ENCODE results near the gene ARHGEF12. TPM values are rescaled to one million over a fixed set of nuclear protein-coding genes. Genes with fewer than 3 reads are reported as not detected.

ARHGEF12 gene
- total RNA-seq, 4 donors from 2014 or later, result 99.7 to 135 (median 112) TPM

DNA sequence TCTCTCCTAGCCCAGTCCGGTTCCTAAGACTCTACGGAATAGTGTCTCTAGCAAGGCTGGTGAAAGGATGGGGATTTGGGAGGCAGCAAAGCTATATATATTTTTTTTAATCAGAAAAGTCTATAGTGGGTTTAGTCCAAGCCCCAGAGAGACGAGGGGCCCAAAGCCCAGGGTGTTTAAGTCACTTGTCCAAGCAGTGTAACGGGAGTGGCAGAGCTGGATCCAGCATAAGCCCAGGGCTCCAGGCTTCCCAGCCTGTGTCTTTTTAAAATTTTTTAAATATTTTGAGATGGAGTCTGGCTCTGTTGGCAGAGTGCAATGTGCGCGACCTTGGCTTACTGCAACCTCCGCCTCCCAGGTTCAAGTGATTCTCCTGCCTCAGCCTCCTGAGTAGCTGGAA, 182.1 kb downstream of the ARHGEF12 start:
- Histone ChIP-seq H3K4me3 (no peak overlapping the region), H3K27ac (no peak overlapping the region), H3K36me3 (no peaks in the 10 kb centered on the region), H3K27me3 (peaks cover 25% of the 10 kb centered on the region), H3K4me1 (no peaks in the 10 kb centered on the region), H3K9me3 (no peaks in the 10 kb centered on the region)
- ATAC-seq, result no peak
- 85 to 98% methylated on average over 5 to 7 of the region's 7 CpGs for WGBS, 2 donors (ENCODE audit: low coverage in 1 of 2)
- TF ChIP-seq POLR2AphosphoS5 (IDR thresholded peaks at IDR 0.05) (no peak), POLR2A (IDR thresholded peaks at IDR 0.05) (no peak), EP300 (IDR thresholded peaks at IDR 0.05) (no peak)
- TF ChIP-seq, protein P1, sequence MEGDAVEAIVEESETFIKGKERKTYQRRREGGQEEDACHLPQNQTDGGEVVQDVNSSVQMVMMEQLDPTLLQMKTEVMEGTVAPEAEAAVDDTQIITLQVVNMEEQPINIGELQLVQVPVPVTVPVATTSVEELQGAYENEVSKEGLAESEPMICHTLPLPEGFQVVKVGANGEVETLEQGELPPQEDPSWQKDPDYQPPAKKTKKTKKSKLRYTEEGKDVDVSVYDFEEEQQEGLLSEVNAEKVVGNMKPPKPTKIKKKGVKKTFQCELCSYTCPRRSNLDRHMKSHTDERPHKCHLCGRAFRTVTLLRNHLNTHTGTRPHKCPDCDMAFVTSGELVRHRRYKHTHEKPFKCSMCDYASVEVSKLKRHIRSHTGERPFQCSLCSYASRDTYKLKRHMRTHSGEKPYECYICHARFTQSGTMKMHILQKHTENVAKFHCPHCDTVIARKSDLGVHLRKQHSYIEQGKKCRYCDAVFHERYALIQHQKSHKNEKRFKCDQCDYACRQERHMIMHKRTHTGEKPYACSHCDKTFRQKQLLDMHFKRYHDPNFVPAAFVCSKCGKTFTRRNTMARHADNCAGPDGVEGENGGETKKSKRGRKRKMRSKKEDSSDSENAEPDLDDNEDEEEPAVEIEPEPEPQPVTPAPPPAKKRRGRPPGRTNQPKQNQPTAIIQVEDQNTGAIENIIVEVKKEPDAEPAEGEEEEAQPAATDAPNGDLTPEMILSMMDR (IDR thresholded peaks at IDR 0.05), result no peak

DNA sequence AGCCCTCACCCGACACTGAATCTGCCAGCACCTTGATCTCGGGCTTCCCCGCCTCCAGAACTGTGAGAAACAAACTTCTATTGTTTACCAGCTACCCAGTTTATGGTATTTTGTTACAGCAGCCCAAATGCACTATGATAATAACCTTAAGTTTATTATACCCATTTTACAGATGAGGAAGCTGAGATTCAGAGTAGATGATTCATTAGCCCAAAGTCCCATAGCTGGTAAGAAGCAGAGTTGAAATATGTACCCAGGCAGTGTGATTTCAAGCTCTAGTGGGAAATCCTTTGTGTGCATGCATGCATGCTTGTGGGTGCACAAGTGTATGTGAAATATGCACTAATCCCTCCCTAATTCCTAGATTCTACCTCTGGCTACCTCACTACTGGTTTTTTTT, 183.3 kb downstream of the ARHGEF12 start:
- Histone ChIP-seq H3K27me3 (peaks cover 27% of the 10 kb centered on the region), H3K4me3 (no peak overlapping the region), H3K4me1 (no peaks in the 10 kb centered on the region), H3K36me3 (no peaks in the 10 kb centered on the region), H3K9me3 (no peaks in the 10 kb centered on the region), H3K27ac (no peak overlapping the region)
- no peak for ATAC-seq
- 100% methylated on average over 2 of the region's 3 CpGs; no CpG with 5 or more reads in 1 of the 2 donors for WGBS, 2 donors (ENCODE audit: low coverage in 1 of 2)
- TF ChIP-seq, protein P1 (IDR thresholded peaks at IDR 0.05), result no peak
- TF ChIP-seq EP300 (IDR thresholded peaks at IDR 0.05) (no peak), POLR2A (IDR thresholded peaks at IDR 0.05) (no peak), POLR2AphosphoS5 (IDR thresholded peaks at IDR 0.05) (no peak)

DNA sequence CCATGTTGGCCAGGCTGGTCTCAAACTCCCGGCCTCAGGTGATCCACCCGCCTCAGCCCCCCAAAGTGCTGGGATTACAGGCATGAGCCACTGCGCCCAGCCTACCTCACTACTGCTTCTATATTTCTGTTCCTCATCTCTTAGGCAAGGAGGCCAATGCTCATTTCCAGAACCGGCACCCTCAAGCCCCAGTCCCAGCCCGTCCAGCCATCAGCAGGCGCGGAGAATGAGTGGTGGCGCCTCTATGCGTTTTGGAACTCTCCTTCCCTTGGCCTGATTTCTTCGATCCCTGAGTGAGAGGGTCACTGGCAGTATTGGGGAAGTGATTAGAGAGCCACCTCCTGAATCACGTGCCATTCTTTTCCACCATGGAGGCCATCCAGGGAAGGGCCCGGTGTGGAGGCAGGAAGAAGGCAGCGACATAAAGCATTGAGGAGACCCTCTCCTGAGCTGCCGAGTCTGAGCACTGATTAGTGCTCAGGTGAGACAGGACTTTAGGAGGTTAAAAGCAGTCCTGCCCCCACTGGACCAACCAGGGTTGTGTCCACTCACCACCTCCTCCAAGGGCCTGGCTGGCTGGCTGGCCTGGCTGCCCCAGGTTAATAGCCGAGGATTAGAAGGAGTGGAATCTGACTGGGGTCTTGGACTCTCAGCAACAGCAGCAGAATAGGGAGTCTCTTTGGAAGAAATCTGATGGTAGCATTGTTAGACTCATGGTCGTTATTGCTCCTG, 184.0 kb downstream of the ARHGEF12 start:
- 80 to 92% methylated on average over 1 to 9 of the region's 16 CpGs for WGBS, 2 donors (ENCODE audit: low coverage in 1 of 2)
- ATAC-seq, result no peak
- H3K9me3 ChIP-seq, result no peaks in the 10 kb centered on the region
- H3K4me3 ChIP-seq, result no peak overlapping the region
- TF ChIP-seq POLR2A (IDR thresholded peaks at IDR 0.05), result no peak
- TF ChIP-seq EP300 (IDR thresholded peaks at IDR 0.05), result no peak
- TF ChIP-seq, protein P1 (IDR thresholded peaks at IDR 0.05), result no peak
- no peak for TF ChIP-seq POLR2AphosphoS5 (IDR thresholded peaks at IDR 0.05)
- H3K36me3 ChIP-seq, result no peaks in the 10 kb centered on the region
- peaks cover 35% of the 10 kb centered on the region for H3K27me3 ChIP-seq
- H3K27ac ChIP-seq, result no peak overlapping the region
- H3K4me1 ChIP-seq, result no peaks in the 10 kb centered on the region

DNA sequence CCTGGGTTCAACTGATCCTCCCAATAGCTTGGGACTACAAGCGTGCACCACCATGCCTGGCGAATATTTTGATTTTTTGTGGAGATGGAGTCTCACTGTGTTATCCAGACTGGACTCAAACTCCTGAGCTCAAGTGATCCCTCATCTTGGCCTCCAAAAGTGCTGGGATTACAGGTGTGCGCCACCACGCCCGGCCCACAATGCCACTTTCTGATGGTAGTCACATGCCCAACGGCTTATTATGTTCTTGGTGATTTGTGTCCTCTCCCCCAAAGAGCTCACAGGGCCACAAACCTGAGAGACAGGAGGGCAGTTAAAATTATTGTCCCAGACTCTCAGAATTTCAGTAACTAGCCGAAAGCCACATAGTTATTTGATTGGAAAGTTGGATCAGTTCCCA, 185.0 kb downstream of the ARHGEF12 start:
- ATAC-seq, result no peak
- no peak for TF ChIP-seq POLR2A (IDR thresholded peaks at IDR 0.05)
- TF ChIP-seq EP300 (IDR thresholded peaks at IDR 0.05), result no peak
- TF ChIP-seq, protein P1 (IDR thresholded peaks at IDR 0.05), result no peak
- 92 to 100% methylated on average over 1 to 5 of the region's 7 CpGs for WGBS, 2 donors (ENCODE audit: low coverage in 1 of 2)
- Histone ChIP-seq H3K36me3 (no peaks in the 10 kb centered on the region), H3K27me3 (peaks cover 36% of the 10 kb centered on the region), H3K4me1 (no peaks in the 10 kb centered on the region), H3K27ac (no peak overlapping the region), H3K4me3 (no peak overlapping the region), H3K9me3 (no peaks in the 10 kb centered on the region)

DNA sequence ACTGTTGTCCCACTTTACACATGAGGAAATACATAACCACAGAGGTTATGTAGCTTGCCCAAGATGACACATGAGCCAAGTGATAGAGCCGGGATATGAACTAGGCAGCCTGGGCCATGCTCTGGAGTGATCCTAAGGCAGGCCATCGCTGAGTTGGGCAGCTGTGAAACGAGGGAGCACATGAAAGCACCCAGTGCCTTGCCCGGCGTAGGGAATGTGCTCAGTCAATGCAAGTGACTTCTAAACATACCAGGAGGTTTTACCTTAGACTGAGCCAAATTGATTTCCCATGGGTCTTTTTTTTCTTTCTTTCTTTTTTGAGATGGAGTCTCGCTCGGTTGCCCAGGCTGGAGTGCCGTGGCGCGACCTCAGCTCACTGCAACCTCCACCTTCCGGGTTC, 185.8 kb downstream of the ARHGEF12 start:
- H3K27me3 ChIP-seq, result peaks cover 35% of the 10 kb centered on the region
- H3K9me3 ChIP-seq, result no peaks in the 10 kb centered on the region
- H3K4me3 ChIP-seq, result no peak overlapping the region
- WGBS, 2 donors (ENCODE audit: low coverage in 1 of 2), result 92 to 100% methylated on average over 5 to 11 of the region's 11 CpGs
- H3K27ac ChIP-seq, result no peak overlapping the region
- H3K36me3 ChIP-seq, result no peaks in the 10 kb centered on the region
- H3K4me1 ChIP-seq, result peaks cover 0 to 3% (median 0%) of the 10 kb centered on the region in 3 donors
- no peak for TF ChIP-seq EP300 (IDR thresholded peaks at IDR 0.05)
- TF ChIP-seq POLR2A (IDR thresholded peaks at IDR 0.05), result no peak
- TF ChIP-seq, protein P1 (IDR thresholded peaks at IDR 0.05), result no peak
- TF ChIP-seq POLR2AphosphoS5 (IDR thresholded peaks at IDR 0.05), result no peak
- ATAC-seq, result no peak
